Raji (cell line): ENCODE data around the gene ATP5F1D.

ENCODE experiments used
- POLR2A ChIP-seq: IDR thresholded peaks from 2 replicates; pipeline ENCODE4 v1.6.1; 2011; ENCODE audit warnings: low read depth, low read length, control low read depth; ENCODE audit not compliant: insufficient read depth

The ATP5F1D gene

GRCh38 chr19:1241417-1242095 is at the start of gene ATP5F1D:
ATP5F1D (plus strand) TSS chr19:1241751; CDS start chr19:1241851, 100 bp downstream.
- peak; percentile 87 for TF ChIP-seq POLR2A

GRCh38 chr19:1199531-1199930 is 42.0 kb upstream of the ATP5F1D start:
- TF ChIP-seq POLR2A: no peak

- TF ChIP-seq POLR2A: peak; percentile 76
Observed at GRCh38 chr19:1205114-1206099, 36.1 kb upstream of the ATP5F1D start, which contains the start of gene STK11. STK11 (plus strand) TSS chr19:1205778; CDS start chr19:1206914, 1,136 bp downstream.

GRCh38 chr19:1206150-1206863 is 35.2 kb upstream of the ATP5F1D start:
- 0 out of 2 replicates have a peak, but pooled peaks have one; percentile 7 for TF ChIP-seq POLR2A

GRCh38 chr19:1206864-1207450 is 34.6 kb upstream of the ATP5F1D start:
- TF ChIP-seq POLR2A: 0 out of 2 replicates have a peak, but pooled peaks have one; percentile 16

- TF ChIP-seq POLR2A: no peak
Observed at GRCh38 chr19:1210227-1210538, 31.4 kb upstream of the ATP5F1D start.

GRCh38 chr19:1211494-1212234 is 29.9 kb upstream of the ATP5F1D start:
- no peak for TF ChIP-seq POLR2A

GRCh38 chr19:1213391-1214286 is 27.9 kb upstream of the ATP5F1D start:
- no peak for TF ChIP-seq POLR2A

- TF ChIP-seq POLR2A: no peak
Observed at GRCh38 chr19:1214299-1214861, 27.2 kb upstream of the ATP5F1D start.

GRCh38 chr19:1214862-1215731 is 26.5 kb upstream of the ATP5F1D start:
- no peak for TF ChIP-seq POLR2A

GRCh38 chr19:1216756-1217155 is 24.8 kb upstream of the ATP5F1D start:
- TF ChIP-seq POLR2A: no peak

- TF ChIP-seq POLR2A: no peak
Observed at GRCh38 chr19:1217366-1217765, 24.2 kb upstream of the ATP5F1D start.
